Measurements from ENCODE around the gene NT5DC2. TPM values are rescaled to one million over a fixed set of nuclear protein-coding genes. Genes with fewer than 3 reads are reported as not detected.

The NT5DC2 gene
- total and polyA plus RNA-seq, 2 donors = 11.2 to 18.1 TPM

DNA sequence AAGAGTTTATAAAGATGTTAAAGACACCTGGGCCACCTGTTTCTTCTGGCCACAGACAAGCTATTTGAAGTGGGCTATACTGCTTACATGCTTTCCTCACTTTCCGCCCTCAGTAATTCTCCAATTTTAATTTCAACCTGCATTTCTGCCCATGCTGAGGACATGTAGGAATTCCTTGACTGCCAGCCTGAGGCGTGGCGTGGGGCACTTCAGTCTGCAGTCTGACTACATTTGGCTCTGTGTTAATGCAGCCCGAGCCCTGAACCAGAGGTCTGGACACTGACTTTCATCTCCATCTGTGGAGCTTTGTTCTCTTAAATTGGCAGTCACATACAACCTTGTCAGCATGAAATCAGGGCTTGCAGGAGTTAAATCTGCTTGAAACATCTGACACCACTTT is 11.3 kb upstream of the NT5DC2 start:
- H3K9me3 ChIP-seq (ENCODE audit: control insufficient read depth in 2 of 2, insufficient read depth in 1 of 2, low read length in 1 of 2) = no peaks in the 10 kb centered on the region
- peaks cover 17 to 53% of the 10 kb centered on the region in 2 donors for H3K36me3 ChIP-seq (ENCODE audit: control insufficient read depth in 2 of 2, insufficient read depth in 2 of 2, low read length in 1 of 2)
- DNase-seq (ENCODE audit: low read depth in 6 of 9, low spot score in 9 of 9) = no peak
- no peaks in the 10 kb centered on the region for H3K4me1 ChIP-seq (ENCODE audit: control insufficient read depth in 2 of 2, insufficient read depth in 2 of 2, low read length in 2 of 2)
- 99% methylated on average over 4 of the region's 4 CpGs for WGBS
- H3K27me3 ChIP-seq (ENCODE audit: control insufficient read depth in 2 of 2, insufficient read depth in 1 of 2, low read length in 1 of 2) = no peaks in the 10 kb centered on the region
- no peak overlapping the region for H3K27ac ChIP-seq (ENCODE audit: low read depth in 1 of 2, low read length in 1 of 2)
- H3K4me3 ChIP-seq (ENCODE audit: low read length in 2 of 2) = no peak overlapping the region

DNA sequence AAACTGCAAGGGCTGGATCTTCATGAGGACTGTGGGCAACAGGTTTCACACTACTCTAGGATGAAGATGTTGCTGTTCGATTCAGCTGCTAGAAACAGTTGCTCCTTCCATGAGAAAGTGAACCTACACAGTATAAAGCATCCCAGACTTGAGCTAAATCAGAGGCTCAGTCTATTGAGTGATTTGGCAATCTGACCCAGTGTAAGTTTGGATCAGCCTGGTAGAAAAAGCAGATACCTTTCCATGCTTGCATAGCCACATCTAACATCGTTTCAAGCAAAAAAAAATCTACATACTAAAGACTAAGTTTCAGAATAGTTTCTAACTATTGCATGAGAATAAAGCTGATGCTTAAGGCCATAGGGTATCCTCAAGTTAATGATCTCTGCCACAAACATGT is 7.4 kb upstream of the NT5DC2 start:
- Histone ChIP-seq H3K27ac (ENCODE audit: low read depth in 1 of 2, low read length in 1 of 2) (no peak overlapping the region), H3K4me3 (ENCODE audit: low read length in 2 of 2) (no peak overlapping the region), H3K27me3 (ENCODE audit: control insufficient read depth in 2 of 2, insufficient read depth in 1 of 2, low read length in 1 of 2) (no peaks in the 10 kb centered on the region), H3K4me1 (ENCODE audit: control insufficient read depth in 2 of 2, insufficient read depth in 2 of 2, low read length in 2 of 2) (peaks cover 18 to 24% of the 10 kb centered on the region in 2 donors), H3K9me3 (ENCODE audit: control insufficient read depth in 2 of 2, insufficient read depth in 1 of 2, low read length in 1 of 2) (no peaks in the 10 kb centered on the region), H3K36me3 (ENCODE audit: control insufficient read depth in 2 of 2, insufficient read depth in 2 of 2, low read length in 1 of 2) (peaks cover 3 to 24% of the 10 kb centered on the region in 2 donors)
- no peak for DNase-seq (ENCODE audit: low read depth in 6 of 9, low spot score in 9 of 9)
- WGBS = 93% methylated on average over 2 of the region's 2 CpGs

DNA sequence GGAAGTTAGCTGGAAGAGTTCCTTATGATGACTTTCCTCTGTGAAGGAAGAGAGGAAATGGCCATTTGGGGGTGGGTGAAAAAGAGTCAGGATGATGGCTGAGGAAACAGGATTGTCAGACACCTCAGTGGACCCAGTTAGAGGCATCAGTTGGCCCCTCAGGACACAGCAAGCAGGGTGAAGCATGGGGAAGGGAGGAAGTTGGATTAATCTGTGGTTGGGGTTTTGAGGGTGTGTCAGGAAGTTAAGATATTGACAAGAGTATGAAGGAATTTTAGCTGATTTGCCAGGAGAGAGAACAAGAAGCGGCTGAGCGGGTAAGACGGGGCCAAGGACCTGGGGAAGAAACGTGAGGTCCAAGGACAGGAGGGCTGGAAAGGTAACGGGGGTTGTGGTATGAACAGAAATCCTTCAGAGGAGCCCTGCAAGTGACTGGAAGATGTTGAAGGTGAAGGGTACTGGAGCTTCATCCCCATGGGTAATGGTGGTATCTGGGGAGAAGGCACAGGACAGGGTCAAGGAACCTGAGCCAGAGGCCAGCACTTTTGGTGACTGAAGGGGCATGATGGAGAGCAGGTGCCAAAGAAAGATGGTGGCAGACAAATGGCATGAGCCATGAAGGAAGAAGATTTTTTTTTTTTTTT is 5.5 kb upstream of the NT5DC2 start:
- Histone ChIP-seq H3K4me3 (ENCODE audit: low read length in 2 of 2) (no peak overlapping the region), H3K9me3 (ENCODE audit: control insufficient read depth in 2 of 2, insufficient read depth in 1 of 2, low read length in 1 of 2) (no peaks in the 10 kb centered on the region), H3K4me1 (ENCODE audit: control insufficient read depth in 2 of 2, insufficient read depth in 2 of 2, low read length in 2 of 2) (peaks cover 21 to 33% of the 10 kb centered on the region in 2 donors), H3K27ac (ENCODE audit: low read depth in 1 of 2, low read length in 1 of 2) (no peak overlapping the region), H3K27me3 (ENCODE audit: control insufficient read depth in 2 of 2, insufficient read depth in 1 of 2, low read length in 1 of 2) (peaks cover 0 to 6% of the 10 kb centered on the region in 2 donors), H3K36me3 (ENCODE audit: control insufficient read depth in 2 of 2, insufficient read depth in 2 of 2, low read length in 1 of 2) (peaks cover 3 to 12% of the 10 kb centered on the region in 2 donors)
- WGBS = 98% methylated on average over 5 of the region's 5 CpGs
- no peak for DNase-seq (ENCODE audit: low read depth in 6 of 9, low spot score in 9 of 9)

DNA sequence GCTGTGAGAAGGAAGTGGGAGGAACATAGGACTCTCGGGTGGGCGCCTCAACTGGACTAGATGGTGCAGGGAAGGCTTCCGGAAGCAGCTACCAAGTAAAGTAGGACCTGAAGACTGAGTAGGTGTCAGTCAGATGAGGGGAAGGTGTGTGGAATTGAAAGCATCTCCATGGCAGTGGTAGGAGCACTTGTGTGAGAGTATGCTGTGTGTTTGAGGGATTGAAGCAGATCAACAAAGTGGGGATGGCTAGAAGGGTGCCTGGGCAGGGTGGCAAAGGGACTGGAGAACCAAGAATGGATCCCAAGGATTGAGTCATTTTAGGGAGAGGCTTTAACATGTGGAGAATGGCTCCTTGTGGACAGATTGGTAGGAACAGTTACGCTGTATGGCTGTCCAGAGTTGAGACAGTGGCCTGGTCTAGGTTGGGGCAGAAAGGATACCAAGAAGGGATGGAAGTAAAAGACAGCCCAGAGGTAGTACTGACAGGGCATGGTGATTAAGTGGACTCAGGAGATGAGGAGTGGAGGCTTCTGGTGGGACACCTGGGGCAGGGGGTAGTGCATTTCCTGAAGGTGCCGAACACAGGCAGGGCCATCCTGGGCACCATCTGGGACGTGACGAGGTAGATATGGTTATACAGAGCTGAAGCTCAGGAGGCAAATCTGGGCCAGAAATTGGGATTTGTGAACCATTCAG is 4.2 kb upstream of the NT5DC2 start:
- Histone ChIP-seq H3K9me3 (ENCODE audit: control insufficient read depth in 2 of 2, insufficient read depth in 1 of 2, low read length in 1 of 2) (peaks cover 0 to under 1% of the 10 kb centered on the region in 2 donors), H3K4me3 (ENCODE audit: low read length in 2 of 2) (no peak overlapping the region), H3K27me3 (ENCODE audit: control insufficient read depth in 2 of 2, insufficient read depth in 1 of 2, low read length in 1 of 2) (peaks cover 0 to 14% of the 10 kb centered on the region in 2 donors), H3K36me3 (ENCODE audit: control insufficient read depth in 2 of 2, insufficient read depth in 2 of 2, low read length in 1 of 2) (peaks cover 3 to 11% of the 10 kb centered on the region in 2 donors), H3K27ac (ENCODE audit: low read depth in 1 of 2, low read length in 1 of 2) (no peak overlapping the region), H3K4me1 (ENCODE audit: control insufficient read depth in 2 of 2, insufficient read depth in 2 of 2, low read length in 2 of 2) (peaks cover 23 to 38% of the 10 kb centered on the region in 2 donors)
- WGBS = 93% methylated on average over 7 of the region's 7 CpGs
- no peak for DNase-seq (ENCODE audit: low read depth in 6 of 9, low spot score in 9 of 9)

DNA sequence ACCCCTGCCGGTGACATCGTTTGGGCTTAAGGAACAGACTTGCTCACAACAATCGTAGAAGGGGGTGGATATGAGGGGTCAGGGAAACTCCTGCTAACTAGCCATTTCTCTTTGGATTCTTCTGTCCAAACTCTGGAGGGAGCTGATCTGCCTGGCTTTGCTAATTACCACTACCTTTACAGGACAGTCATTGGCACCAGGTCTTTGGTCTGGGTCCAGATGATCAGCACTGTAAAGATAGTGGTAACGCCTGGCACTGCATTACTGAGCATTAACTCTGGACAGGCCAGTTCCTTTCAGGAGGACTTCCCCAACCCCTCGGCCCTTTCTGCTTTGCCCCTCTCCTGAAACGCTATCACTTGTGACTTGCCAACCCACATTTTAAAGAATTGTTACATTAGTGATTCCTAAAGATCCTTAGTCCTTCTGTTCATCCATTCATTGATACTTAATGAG is 3.5 kb upstream of the NT5DC2 start:
- H3K4me1 ChIP-seq (ENCODE audit: control insufficient read depth in 2 of 2, insufficient read depth in 2 of 2, low read length in 2 of 2) = peaks cover 30 to 45% of the 10 kb centered on the region in 2 donors
- H3K27me3 ChIP-seq (ENCODE audit: control insufficient read depth in 2 of 2, insufficient read depth in 1 of 2, low read length in 1 of 2) = peaks cover 0 to 19% of the 10 kb centered on the region in 2 donors
- peak overlapping the region; percentile 57 to 90 for H3K4me3 ChIP-seq (ENCODE audit: low read length in 2 of 2)
- peaks cover 0 to 1% of the 10 kb centered on the region in 2 donors for H3K9me3 ChIP-seq (ENCODE audit: control insufficient read depth in 2 of 2, insufficient read depth in 1 of 2, low read length in 1 of 2)
- 12% methylated on average over 6 of the region's 6 CpGs for WGBS
- H3K36me3 ChIP-seq (ENCODE audit: control insufficient read depth in 2 of 2, insufficient read depth in 2 of 2, low read length in 1 of 2) = peaks cover 3 to 11% of the 10 kb centered on the region in 2 donors
- H3K27ac ChIP-seq (ENCODE audit: low read depth in 1 of 2, low read length in 1 of 2) = peak overlapping the region; percentile 71 to 72
- DNase-seq (ENCODE audit: low read depth in 6 of 9, low spot score in 9 of 9) = no peak

DNA sequence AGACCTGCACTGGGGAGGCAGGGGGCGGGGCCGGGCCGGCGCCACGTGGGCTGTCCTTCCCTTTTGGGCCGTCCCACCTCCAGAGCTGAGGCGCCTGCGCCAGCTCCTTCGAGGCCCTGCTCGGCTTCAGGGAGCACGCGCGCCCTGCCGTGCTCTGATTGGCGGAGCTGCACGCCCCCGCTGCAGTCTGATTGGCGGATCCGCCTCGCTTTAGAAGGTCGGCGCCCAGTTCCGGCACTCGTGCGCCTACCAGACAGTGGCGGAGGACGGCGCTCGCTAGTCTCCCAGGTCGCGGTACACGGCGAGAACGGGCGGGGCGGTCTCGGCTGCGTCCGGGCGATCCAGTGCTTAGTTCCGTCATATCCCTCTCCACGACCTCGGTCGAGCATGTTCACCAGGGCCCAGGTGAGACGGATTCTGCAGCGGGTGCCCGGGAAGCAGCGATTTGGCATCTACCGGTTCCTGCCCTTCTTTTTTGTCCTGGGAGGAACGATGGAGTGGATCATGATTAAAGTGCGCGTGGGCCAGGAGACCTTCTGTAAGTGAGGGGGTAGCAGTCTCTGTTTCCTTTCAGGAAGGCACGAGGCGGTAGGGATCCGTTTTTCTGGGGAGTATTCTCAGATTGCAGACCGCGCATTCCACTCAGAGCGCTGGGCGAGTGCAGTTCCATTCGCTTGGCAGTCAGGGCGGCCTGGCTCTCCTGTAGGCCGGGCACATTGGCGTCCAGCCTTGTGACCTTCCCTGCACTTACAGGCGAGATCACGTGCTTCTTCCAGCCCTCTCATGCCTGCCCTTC is 2.9 kb upstream of the NT5DC2 start, which contains the start of gene UQCC5:
Gene UQCC5, plus strand, starts transcription at position 237 of the 796 bp plus-strand sequence. Its CDS starts 151 bp downstream, at position 388.
- H3K4me1 ChIP-seq (ENCODE audit: control insufficient read depth in 2 of 2, insufficient read depth in 2 of 2, low read length in 2 of 2) = peaks cover 32 to 51% of the 10 kb centered on the region in 2 donors
- H3K36me3 ChIP-seq (ENCODE audit: control insufficient read depth in 2 of 2, insufficient read depth in 2 of 2, low read length in 1 of 2) = peaks cover 0 to 9% of the 10 kb centered on the region in 2 donors
- H3K9me3 ChIP-seq (ENCODE audit: control insufficient read depth in 2 of 2, insufficient read depth in 1 of 2, low read length in 1 of 2) = peaks cover 0 to 1% of the 10 kb centered on the region in 2 donors
- DNase-seq (ENCODE audit: low read depth in 6 of 9, low spot score in 9 of 9) = peak; percentile 87 to 99 (median 96)
- WGBS = under 1% methylated on average over 65 of the region's 65 CpGs
- H3K4me3 ChIP-seq (ENCODE audit: low read length in 2 of 2) = peak within 1 kb of the TSS; percentile 57 to 90
- peaks cover 0 to 19% of the 10 kb centered on the region in 2 donors for H3K27me3 ChIP-seq (ENCODE audit: control insufficient read depth in 2 of 2, insufficient read depth in 1 of 2, low read length in 1 of 2)
- H3K27ac ChIP-seq (ENCODE audit: low read depth in 1 of 2, low read length in 1 of 2) = peak within 1 kb of the TSS; percentile 71 to 72

DNA sequence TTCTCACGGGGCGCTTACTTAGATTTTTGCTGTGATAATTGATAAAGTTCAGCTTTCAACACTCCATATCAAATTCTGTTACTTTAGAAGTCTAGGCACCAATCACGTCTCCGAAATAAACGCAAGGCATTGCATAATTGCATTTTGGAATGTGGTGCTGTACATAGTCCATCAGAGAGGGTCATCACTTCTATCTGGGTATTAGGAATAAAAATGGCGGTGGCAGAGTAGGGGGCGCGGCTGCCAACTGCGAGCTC is 2.4 kb upstream of the NT5DC2 start:
- 19% methylated on average over 9 of the region's 9 CpGs for WGBS
- peak overlapping the region in 1 of 2 donors; percentile 30 for H3K4me3 ChIP-seq (ENCODE audit: low read length in 2 of 2)
- peaks cover 0 to 19% of the 10 kb centered on the region in 2 donors for H3K27me3 ChIP-seq (ENCODE audit: control insufficient read depth in 2 of 2, insufficient read depth in 1 of 2, low read length in 1 of 2)
- H3K9me3 ChIP-seq (ENCODE audit: control insufficient read depth in 2 of 2, insufficient read depth in 1 of 2, low read length in 1 of 2) = peaks cover 0 to 1% of the 10 kb centered on the region in 2 donors
- peaks cover 32 to 51% of the 10 kb centered on the region in 2 donors for H3K4me1 ChIP-seq (ENCODE audit: control insufficient read depth in 2 of 2, insufficient read depth in 2 of 2, low read length in 2 of 2)
- H3K27ac ChIP-seq (ENCODE audit: low read depth in 1 of 2, low read length in 1 of 2) = no peak overlapping the region
- peaks cover 0 to 4% of the 10 kb centered on the region in 2 donors for H3K36me3 ChIP-seq (ENCODE audit: control insufficient read depth in 2 of 2, insufficient read depth in 2 of 2, low read length in 1 of 2)
- DNase-seq (ENCODE audit: low read depth in 6 of 9, low spot score in 9 of 9) = no peak

DNA sequence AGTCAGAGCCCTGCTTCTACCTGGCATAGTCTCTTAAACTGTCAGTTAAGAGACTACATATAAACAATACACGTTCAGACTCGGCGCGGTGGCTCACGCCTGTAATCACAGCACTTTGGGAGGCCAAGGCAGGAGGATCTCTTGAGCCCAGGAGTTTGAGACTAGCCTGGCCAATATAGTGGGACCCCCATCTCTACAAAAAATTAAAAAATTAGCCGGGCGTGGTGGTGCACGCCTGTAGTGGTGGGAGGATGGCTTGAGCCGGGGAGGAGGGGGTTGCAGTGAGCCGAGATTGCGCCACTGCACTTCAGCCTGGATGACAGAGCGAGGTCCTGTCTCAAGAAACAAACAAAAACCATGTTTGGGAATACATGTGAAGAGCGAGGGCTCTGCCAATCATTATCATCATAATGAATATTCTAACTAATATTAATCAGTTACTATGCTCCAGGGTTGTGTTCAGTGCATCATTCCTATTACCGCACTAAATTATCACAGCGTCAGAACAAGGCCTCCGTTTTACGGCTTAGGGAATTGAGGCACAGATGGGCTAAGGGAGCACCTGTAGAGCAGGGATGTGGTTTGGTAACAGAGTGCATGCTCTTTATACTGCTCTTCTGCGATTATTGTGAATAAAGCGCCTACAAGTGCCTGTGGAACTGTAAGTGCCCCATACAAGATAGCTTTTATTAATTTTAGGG is 1.9 kb upstream of the NT5DC2 start:
- Histone ChIP-seq H3K9me3 (ENCODE audit: control insufficient read depth in 2 of 2, insufficient read depth in 1 of 2, low read length in 1 of 2) (peaks cover 0 to 1% of the 10 kb centered on the region in 2 donors), H3K27me3 (ENCODE audit: control insufficient read depth in 2 of 2, insufficient read depth in 1 of 2, low read length in 1 of 2) (peaks cover 0 to 19% of the 10 kb centered on the region in 2 donors), H3K27ac (ENCODE audit: low read depth in 1 of 2, low read length in 1 of 2) (no peak overlapping the region), H3K4me3 (ENCODE audit: low read length in 2 of 2) (peak overlapping the region in 1 of 2 donors; percentile 30), H3K4me1 (ENCODE audit: control insufficient read depth in 2 of 2, insufficient read depth in 2 of 2, low read length in 2 of 2) (peaks cover 32 to 51% of the 10 kb centered on the region in 2 donors), H3K36me3 (ENCODE audit: control insufficient read depth in 2 of 2, insufficient read depth in 2 of 2, low read length in 1 of 2) (no peaks in the 10 kb centered on the region)
- DNase-seq (ENCODE audit: low read depth in 6 of 9, low spot score in 9 of 9) = peak in 1 of 9 donors; percentile 10
- 93% methylated on average over 19 of the region's 19 CpGs for WGBS

Measured in thymus (tissue), 11 donors.